Vagina (tissue), 2 donors: Measurements from ENCODE around the gene ABL1.

Experiments
- CTCF ChIP-seq, 3 experiments: fragments of 450-650 bp in 2 of 3; fragments of 200-600 bp in 1 of 3; sonication (generic) in 1 of 3; IDR thresholded peaks; one replicate each; pipeline ENCODE4 v1.5.1; 2017 to 2019; ENCODE audit warnings: antibody characterized with exemption in 3 of 3, mild to moderate bottlenecking in 2 of 3, moderate library complexity in 2 of 3
- POLR2A ChIP-seq, 2 donors: fragments of 450-650 bp; IDR thresholded peaks; one replicate each; pipeline ENCODE4 v1.6.1; 2017; ENCODE audit warnings: antibody characterized with exemption in 2 of 2, mild to moderate bottlenecking in 2 of 2, moderate library complexity in 2 of 2
- POLR2AphosphoS5 ChIP-seq, 2 donors: sonication (generic); formaldehyde crosslinking; IDR thresholded peaks; one replicate each; pipeline ENCODE4 v1.9.0; 2017; ENCODE audit warnings: antibody characterized with exemption in 2 of 2, mild to moderate bottlenecking in 2 of 2, low read depth in 1 of 2; ENCODE audit not compliant: insufficient read depth in 1 of 2

- TF ChIP-seq POLR2AphosphoS5 (IDR thresholded peaks at IDR 0.05; ENCODE audit: insufficient read depth in 1 of 2, low read depth in 1 of 2) (no peak), POLR2A (IDR thresholded peaks at IDR 0.05) (no peak), CTCF (IDR thresholded peaks at IDR 0.05) (no peak)
Measured at GRCh38 chr9:130908878-130909355, 73.9 kb downstream of the ABL1 start.
